Upper lobe of left lung (tissue), 4 donors: ENCODE measurements around the gene USP24.
A peak's percentile ranks its signal among the peaks of the same experiment; 100 is the strongest.

Experiments used
- EP300 ChIP-seq, 4 donors: sonication (generic); formaldehyde crosslinking; IDR thresholded peaks; one replicate each; pipeline ENCODE4 v1.5.1; 2017; ENCODE audit warnings: antibody characterized with exemption in 4 of 4, control low read depth in 2 of 4
- POLR2A ChIP-seq, 4 donors: fragments of 450-650 bp; IDR thresholded peaks; one replicate each; pipeline ENCODE4 v1.5.1; 2016 to 2017; ENCODE audit warnings: antibody characterized with exemption in 4 of 4, mild to moderate bottlenecking in 2 of 4
- TF ChIP-seq, protein P1 (sequence below), 6 experiments: fragments of 450-650 bp in 4 of 6; fragments of 200-600 bp in 2 of 6; sonication (generic) in 2 of 6; IDR thresholded peaks; one replicate each; pipeline ENCODE4 v1.5.1; 2016 to 2019; ENCODE audit warnings: antibody characterized with exemption in 6 of 6

DNA sequence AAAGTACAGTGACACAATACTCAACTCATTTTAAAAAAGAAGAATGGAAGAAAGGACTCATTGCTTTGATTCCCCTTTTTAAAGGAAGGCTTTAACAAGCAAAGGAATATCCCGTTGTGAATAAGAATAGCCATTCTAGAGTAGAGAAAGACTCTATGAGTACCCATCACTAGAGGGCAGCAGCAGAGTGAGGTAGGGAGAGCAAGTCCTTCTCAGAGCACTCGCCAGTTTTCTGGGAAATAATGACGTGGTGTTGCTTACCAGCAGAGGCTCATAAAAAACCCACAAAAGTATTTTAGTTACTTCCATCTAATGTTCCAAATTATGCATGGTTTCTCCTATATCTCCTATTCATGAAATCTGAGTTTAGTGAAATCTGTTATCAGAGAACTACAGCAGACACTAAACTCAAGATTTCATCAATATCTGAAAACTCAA lies 74.6 kb downstream of the USP24 start:
- TF ChIP-seq, protein P1, sequence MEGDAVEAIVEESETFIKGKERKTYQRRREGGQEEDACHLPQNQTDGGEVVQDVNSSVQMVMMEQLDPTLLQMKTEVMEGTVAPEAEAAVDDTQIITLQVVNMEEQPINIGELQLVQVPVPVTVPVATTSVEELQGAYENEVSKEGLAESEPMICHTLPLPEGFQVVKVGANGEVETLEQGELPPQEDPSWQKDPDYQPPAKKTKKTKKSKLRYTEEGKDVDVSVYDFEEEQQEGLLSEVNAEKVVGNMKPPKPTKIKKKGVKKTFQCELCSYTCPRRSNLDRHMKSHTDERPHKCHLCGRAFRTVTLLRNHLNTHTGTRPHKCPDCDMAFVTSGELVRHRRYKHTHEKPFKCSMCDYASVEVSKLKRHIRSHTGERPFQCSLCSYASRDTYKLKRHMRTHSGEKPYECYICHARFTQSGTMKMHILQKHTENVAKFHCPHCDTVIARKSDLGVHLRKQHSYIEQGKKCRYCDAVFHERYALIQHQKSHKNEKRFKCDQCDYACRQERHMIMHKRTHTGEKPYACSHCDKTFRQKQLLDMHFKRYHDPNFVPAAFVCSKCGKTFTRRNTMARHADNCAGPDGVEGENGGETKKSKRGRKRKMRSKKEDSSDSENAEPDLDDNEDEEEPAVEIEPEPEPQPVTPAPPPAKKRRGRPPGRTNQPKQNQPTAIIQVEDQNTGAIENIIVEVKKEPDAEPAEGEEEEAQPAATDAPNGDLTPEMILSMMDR (IDR thresholded peaks at IDR 0.05): peak; percentile 44 to 81 (median 62)
- TF ChIP-seq POLR2A (IDR thresholded peaks at IDR 0.05): no peak
- no peak for TF ChIP-seq EP300 (IDR thresholded peaks at IDR 0.05)
